ENCODE results near the gene CGB1. TPM values are rescaled to one million over a fixed set of nuclear protein-coding genes. Genes with fewer than 3 reads are reported as not detected.

CGB1 gene
- total and polyA plus RNA-seq, 9 of the 15 experiments (the other 6 are each of a cell fraction or from before 2014, with no cell fraction given), result not detected

DNA sequence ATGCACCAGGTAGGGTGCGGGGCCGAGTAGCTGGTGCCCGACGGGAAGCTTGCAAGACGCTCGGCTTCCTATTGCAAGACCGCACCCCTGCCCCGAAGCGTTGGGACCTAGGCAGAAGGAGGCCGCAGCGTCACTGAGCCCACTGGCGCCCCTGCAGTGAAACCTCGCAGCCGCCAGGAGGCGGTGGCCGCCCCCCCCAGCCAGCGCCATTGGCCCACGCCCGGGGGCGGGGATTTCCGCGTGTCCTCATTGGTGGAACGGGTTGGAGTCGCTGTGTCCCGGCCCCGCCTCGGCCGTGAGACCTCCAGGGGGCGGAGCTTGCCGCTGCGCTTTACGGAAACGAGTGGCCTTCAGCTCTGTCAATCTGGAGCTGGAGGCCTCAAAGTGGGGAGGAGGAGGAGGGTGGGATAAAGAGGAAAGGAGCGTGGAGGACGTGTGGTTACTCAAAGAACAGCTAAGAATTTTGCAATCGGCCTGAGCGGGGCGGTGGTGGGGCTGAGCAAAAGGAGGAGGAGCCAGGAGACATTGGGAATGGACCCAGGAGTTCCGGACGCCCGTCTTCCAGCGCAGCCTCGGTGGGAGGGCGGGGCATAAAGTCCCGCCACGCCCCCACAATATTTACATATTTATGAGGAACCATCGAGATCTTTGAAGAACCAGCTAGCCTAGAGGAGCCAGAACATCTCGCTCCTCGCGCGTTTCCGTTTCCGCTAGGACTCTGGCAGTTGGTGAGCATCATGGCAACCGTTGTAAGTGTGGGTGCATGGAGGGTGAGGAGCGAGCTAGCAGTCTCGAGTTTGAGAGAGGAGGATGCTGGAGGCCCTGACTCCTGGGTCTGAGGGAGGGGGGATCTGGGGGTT lies 43.3 kb downstream of the CGB1 start, which contains the start of the genes GYS1 and RUVBL2 (continued):
- TF ChIP-seq CEBPZ (IDR thresholded peaks at IDR 0.05; ENCODE audit: borderline replicate concordance, low read depth, low read length), result no peak
- no peak for TF ChIP-seq ZSCAN29 (IDR thresholded peaks at IDR 0.05)
- TF ChIP-seq PHF8 (IDR thresholded peaks at IDR 0.05; ENCODE audit: borderline replicate concordance, low read length), result peak; percentile 70; the same call in 1 of the 2 replicates
- TF ChIP-seq ZKSCAN3 (CRISPR knock-in tag; IDR thresholded peaks at IDR 0.05), result no peak
- TF ChIP-seq ZBTB33 (CRISPR knock-in tag; IDR thresholded peaks at IDR 0.05), result no peak
- no peak for TF ChIP-seq ZFP91 (CRISPR knock-in tag; IDR thresholded peaks at IDR 0.05)
- no peak for TF ChIP-seq SMARCA5 (IDR thresholded peaks at IDR 0.05)
- TF ChIP-seq JUN (IDR thresholded peaks at IDR 0.05; ENCODE audit: borderline replicate concordance, low read depth, low read length), result 0 out of 2 replicates have a peak, but pooled peaks have one; percentile 5
- 0 out of 2 replicates have a peak, but pooled peaks have one; percentile 63 for TF ChIP-seq JUN (CRISPR knock-in tag; IDR thresholded peaks at IDR 0.05; ENCODE audit: borderline replicate concordance)
- peak; percentile 85 for TF ChIP-seq EP300 (IDR thresholded peaks at IDR 0.05; ENCODE audit: low read length)
- TF ChIP-seq RBM22 (IDR thresholded peaks at IDR 0.05; ENCODE audit: low read depth, low read length, poor library complexity, severe bottlenecking), result no peak
- TF ChIP-seq RBM15 (IDR thresholded peaks at IDR 0.05; ENCODE audit: insufficient read depth, low read length), result no peak
- no peak for TF ChIP-seq ZHX1 (conservative IDR thresholded peaks at IDR 0.05; ENCODE audit: low read length)
- TF ChIP-seq IFI16 (CRISPR knock-in tag; IDR thresholded peaks at IDR 0.05), result no peak
- no peak for TF ChIP-seq TEAD4 (IDR thresholded peaks at IDR 0.05; ENCODE audit: low read length)
- TF ChIP-seq TEAD4 (CRISPR knock-in tag; IDR thresholded peaks at IDR 0.05; ENCODE audit: borderline replicate concordance), result no peak
- 0 out of 2 replicates have a peak, but pooled peaks have one; percentile 21 for TF ChIP-seq DPF2 (IDR thresholded peaks at IDR 0.05)

Data from K562 (cell line).